ENCODE results near the gene RABAC1.

Gene RABAC1

DNA sequence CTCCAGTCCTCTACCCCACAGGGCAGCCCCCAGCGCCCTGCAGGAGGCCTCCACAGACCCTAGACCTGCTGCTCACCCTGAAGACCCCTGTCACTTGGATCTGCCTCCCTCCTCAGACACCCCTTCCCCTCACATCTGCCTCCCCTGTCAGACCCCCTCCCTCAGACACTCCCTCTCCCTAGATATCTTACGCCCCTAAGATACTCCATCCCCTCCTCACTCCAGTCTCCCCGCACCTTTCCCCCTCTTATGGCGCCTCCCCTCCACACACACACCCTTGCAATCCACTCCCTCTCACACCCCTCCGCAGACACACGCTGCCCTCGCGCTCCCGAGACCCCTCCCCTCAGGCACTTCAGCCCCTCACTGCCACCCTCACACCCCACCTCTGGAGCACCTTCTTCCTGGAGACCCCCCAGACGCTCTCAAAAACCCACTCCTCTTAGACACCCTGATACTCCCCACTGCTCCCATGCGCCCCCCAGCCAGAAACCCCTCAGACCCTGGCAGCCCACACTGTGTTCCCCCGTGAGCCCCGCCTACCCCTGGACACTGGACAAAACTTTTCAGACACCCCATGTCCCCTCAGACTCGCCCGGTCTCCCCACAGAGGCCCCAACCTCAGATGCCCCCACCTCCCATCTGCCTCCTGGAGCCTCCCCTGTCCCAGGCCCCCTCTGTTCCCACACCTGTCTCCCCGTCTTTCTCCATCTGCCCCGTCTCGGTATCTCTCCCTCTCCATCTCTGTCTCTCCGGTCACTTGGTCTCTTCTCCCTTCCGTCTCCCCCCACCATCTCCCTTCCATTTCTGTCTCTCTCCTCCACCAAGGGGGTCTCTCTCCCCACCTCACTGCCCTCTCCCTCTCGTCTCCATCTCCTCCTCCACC lies 45.3 kb downstream of the RABAC1 start:
- no peak for DNase-seq

DNA sequence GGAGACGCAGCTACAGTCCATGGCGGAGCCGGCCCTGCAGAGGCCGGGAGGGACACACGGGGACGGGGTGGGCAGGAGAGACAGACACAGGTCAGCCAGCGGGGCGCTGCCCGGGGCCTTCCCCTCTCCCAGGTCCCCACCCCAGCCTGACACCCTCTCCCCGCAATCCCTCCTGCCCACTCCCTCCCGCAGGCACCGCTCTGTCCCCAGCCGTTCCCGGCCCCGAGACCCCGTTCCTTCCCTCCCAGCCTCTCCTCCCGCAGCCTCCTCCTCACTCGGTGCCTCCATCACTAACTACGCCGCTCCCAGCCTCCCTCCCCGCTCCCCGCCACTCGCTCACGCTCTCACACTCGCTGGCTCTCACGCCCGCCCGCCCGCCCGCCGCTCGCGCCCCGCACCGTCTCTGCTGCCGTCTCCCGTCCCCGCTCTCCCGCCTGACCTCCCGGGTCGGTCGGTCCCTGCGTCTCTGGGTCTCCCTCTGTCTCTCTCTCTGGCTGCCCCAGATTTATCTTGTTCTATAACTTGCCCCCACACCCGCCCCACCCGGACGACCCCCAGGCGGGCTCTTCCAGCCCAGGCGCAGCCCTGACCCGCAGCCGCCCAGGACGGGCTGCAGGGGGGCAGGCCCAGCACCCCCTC lies 46.1 kb downstream of the RABAC1 start:
- DNase-seq: no peak

- DNase-seq: no peak
Observed at GRCh38 chr19:41911889-41912731, 47.0 kb downstream of the RABAC1 start.

DNA sequence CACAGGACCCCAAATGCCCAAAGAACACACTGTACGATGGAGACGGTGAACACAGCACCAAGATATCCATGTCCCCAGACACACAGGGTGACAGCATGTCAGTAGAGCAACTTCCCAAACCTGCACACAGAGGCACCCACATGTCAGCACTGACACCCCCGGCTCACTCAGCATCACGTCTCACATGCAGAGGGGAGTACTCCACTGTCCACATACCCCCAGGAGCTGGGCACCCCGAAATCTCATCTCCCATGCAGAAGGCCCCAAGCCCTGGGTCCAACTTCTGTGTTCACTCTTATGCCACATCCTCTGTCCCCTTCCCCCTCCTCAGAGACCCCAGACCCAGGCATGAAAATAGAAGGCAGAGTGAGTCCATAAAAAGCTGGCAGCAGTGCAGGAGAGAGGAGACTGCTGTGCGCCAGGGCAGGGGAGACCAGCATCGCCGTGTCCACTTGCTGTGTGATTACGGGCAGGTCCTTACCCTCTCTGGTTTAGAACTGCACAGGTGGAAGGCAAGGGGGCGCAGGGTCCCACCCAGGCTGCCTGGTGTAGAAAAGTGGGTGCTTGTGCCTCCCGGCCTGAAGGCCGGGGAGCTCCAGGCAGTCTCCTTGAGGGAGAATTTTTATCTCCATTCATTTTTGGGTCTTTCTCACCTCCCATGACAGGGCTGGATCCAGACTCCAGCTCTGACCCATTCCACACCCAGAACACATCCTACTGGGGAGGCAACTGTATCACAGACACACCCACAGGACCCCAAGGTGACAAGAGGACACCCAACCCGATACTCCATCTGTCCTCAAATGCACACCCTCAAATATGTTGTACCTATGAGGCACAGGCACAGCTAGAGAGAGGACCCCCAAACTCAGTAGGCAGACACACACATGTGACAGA lies 47.9 kb downstream of the RABAC1 start:
- no peak for DNase-seq

DNA sequence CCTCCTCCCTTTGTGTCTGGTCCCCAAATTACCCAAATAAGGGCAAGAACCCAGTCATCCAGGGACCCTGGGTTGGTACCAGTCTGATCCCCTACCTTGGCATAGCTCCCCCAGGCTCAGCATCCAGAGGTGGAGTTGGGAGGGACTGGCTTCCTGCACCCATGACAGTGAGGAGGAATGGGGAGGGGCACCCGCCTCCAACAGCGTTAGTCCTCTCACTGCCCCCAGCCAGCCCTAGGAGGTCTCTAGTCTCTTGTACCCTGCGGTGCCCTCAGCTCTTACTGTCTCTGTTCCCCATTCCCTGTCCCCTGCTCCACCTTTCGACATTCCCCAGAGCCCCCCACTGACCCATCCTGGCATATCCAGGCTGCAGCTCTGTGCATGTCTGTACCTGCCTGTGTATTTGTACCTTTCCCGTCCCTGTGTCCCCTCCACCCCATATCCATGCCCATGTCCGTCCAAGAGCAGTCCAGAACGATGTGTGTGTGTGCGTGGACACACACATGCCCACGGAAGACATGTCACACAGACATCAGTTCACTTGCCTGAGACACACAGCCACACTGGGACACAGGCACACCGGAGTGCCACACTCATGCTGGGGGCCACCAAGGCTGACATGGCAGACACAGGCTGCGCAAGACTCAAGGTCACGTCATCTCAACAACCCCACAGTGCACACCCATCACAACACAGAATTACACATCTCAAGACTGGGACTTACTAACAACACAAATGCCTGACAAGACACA lies 48.7 kb downstream of the RABAC1 start:
- no peak for DNase-seq

DNA sequence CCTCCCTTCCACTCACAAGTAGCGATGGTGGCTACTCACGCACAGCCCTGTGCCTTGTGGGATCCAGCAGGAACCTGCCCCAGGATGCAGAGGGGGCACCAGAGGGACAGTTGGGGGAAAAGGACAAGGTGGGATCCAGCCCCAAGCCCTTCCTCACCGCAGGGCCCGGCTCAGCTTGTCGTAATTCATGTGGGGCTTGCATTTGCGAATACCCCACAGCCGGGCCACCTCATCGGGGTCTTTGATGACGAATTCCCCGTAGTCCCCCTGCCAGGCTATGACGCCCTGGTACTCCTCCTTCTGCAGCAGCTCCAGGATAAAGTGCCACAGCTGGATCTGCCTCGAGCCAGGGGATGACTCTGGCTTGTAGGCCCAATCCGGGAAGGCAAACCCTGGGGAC lies 49.4 kb downstream of the RABAC1 start:
- no peak for DNase-seq

- no peak for DNase-seq
Observed at GRCh38 chr19:41908724-41909464, 50.2 kb downstream of the RABAC1 start.

- DNase-seq: no peak
Observed at GRCh38 chr19:41907994-41908615, 51.0 kb downstream of the RABAC1 start.

- DNase-seq: no peak
Observed at GRCh38 chr19:41906916-41907680, 52.0 kb downstream of the RABAC1 start.

Measured in SHP77 (cell line).